ENCODE data around the gene IRAG1.

The IRAG1 gene

DNA sequence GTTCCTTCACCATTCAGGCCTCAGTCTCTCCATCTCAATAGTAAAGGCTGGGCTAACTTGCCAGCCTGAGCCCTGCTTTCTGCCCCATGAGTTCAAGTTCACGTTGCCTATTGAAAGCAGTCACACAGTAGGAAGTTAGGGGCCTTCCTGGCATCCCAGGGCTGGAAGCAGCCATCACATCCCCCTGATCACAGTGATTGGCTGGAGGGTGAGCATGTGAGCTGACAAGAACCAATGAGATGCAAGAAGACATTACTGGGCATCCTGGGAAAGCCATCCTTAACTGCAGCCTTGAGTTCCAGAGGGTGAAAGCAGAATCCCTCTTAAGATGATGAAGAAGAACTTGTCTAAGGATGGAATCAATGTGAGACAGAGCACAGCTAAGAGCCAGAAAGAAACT, 29.1 kb downstream of the IRAG1 start:
- Histone ChIP-seq H3K4me3 (ENCODE audit: insufficient read depth, low read length, poor library complexity, severe bottlenecking) (no peak overlapping the region), H2AFZ (ENCODE audit: low read depth, low read length, severe bottlenecking) (peak overlapping the region; percentile 33), H3K79me2 (ENCODE audit: insufficient read depth, low read length) (no peaks in the 10 kb centered on the region)

DNA sequence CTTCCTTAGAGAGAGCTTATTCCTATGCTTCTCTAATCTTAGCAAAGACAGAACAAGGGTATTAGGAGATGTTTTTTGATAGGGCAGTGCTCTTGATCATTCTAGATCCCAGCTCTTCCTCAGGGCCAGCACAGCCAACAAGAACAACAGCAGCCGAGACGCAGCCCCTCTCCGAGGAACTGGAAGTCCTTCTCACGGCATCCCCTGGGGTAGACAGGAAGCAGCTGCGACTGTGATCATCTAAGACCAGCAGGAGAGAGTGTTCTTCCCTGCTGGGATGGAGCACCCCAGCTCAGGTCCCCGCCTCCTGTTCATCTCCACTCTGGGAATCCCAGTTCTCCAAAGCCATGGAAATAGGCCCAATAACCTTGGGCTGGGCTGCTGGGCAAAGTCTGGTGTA, 29.6 kb downstream of the IRAG1 start:
- Histone ChIP-seq H2AFZ (ENCODE audit: low read depth, low read length, severe bottlenecking) (no peak overlapping the region), H3K36me3 (ENCODE audit: low read length) (no peaks in the 10 kb centered on the region), H3K27ac (ENCODE audit: low read depth, low read length) (no peak overlapping the region), H3F3A (ENCODE audit: insufficient read depth) (no peaks in the 10 kb centered on the region), H3K9me3 (ENCODE audit: insufficient read depth, low read length) (no peaks in the 10 kb centered on the region), H3K4me3 (ENCODE audit: insufficient read depth, low read length, poor library complexity, severe bottlenecking) (no peak overlapping the region), H3K9me2 (replicated peaks; ENCODE audit: insufficient read depth, low read length) (no peaks in the 10 kb centered on the region), H3K79me2 (ENCODE audit: insufficient read depth, low read length) (no peaks in the 10 kb centered on the region), H3K27me3 (ENCODE audit: low read length) (no peaks in the 10 kb centered on the region; the same call in 1 of the 2 replicates), H3K9ac (ENCODE audit: low read length) (no peak overlapping the region), H4K20me1 (ENCODE audit: low read depth, low read length) (no peaks in the 10 kb centered on the region), H3K4me2 (ENCODE audit: low read depth, low read length, poor library complexity, severe bottlenecking) (no peak overlapping the region)
- TF ChIP-seq EZH2phosphoT487 (conservative IDR thresholded peaks at IDR 0.05; ENCODE audit: low read length) (no peak), CTCF (IDR thresholded peaks at IDR 0.05; ENCODE audit: insufficient read depth, low read length, poor library complexity, severe bottlenecking) (no peak)

More for the DNA sequence above, 29.1 kb downstream of the IRAG1 start:
- H3K9me3 ChIP-seq (ENCODE audit: insufficient read depth, low read length) = no peaks in the 10 kb centered on the region
- no peaks in the 10 kb centered on the region for H4K20me1 ChIP-seq (ENCODE audit: low read depth, low read length)
- H3K27me3 ChIP-seq (ENCODE audit: low read length) = no peaks in the 10 kb centered on the region; the same call in 1 of the 2 replicates
- TF ChIP-seq EZH2phosphoT487 (conservative IDR thresholded peaks at IDR 0.05; ENCODE audit: low read length) = no peak
- TF ChIP-seq CTCF (IDR thresholded peaks at IDR 0.05; ENCODE audit: insufficient read depth, low read length, poor library complexity, severe bottlenecking) = no peak
- no peak overlapping the region for H3K4me2 ChIP-seq (ENCODE audit: low read depth, low read length, poor library complexity, severe bottlenecking)
- no peaks in the 10 kb centered on the region for H3K9me2 ChIP-seq (replicated peaks; ENCODE audit: insufficient read depth, low read length)
- no peaks in the 10 kb centered on the region for H3F3A ChIP-seq (ENCODE audit: insufficient read depth)
- H3K36me3 ChIP-seq (ENCODE audit: low read length) = no peaks in the 10 kb centered on the region
- no peak overlapping the region for H3K9ac ChIP-seq (ENCODE audit: low read length)
- no peak overlapping the region for H3K27ac ChIP-seq (ENCODE audit: low read depth, low read length)

DNA sequence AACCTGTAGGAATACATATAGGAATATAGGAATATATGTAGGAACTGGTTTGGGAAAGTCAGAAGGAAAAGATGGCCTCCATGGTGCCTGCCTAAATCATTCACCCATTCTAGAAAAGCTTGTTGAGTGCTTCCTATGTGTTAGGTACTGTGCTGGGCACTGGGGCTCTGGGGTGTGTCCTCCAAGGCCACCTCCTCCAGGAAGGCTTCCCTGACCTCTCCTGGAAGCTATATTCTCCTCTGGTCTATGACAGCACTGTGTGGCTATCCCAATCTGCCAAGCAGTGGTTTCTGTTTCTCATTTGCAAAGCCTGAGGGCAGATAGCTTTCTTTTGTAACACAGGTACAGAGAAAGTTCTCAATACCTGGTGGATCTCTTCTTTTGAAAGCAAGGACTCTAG, 30.2 kb downstream of the IRAG1 start:
- no peaks in the 10 kb centered on the region for H3K9me3 ChIP-seq (ENCODE audit: insufficient read depth, low read length)
- no peaks in the 10 kb centered on the region for H4K20me1 ChIP-seq (ENCODE audit: low read depth, low read length)
- H3K79me2 ChIP-seq (ENCODE audit: insufficient read depth, low read length) = no peaks in the 10 kb centered on the region
- no peaks in the 10 kb centered on the region for H3K9me2 ChIP-seq (replicated peaks; ENCODE audit: insufficient read depth, low read length)
- no peak overlapping the region for H3K27ac ChIP-seq (ENCODE audit: low read depth, low read length)
- no peaks in the 10 kb centered on the region; the same call in 1 of the 2 replicates for H3K27me3 ChIP-seq (ENCODE audit: low read length)
- no peaks in the 10 kb centered on the region for H3K36me3 ChIP-seq (ENCODE audit: low read length)
- no peak for TF ChIP-seq EZH2phosphoT487 (conservative IDR thresholded peaks at IDR 0.05; ENCODE audit: low read length)
- TF ChIP-seq CTCF (IDR thresholded peaks at IDR 0.05; ENCODE audit: insufficient read depth, low read length, poor library complexity, severe bottlenecking) = no peak
- H2AFZ ChIP-seq (ENCODE audit: low read depth, low read length, severe bottlenecking) = no peak overlapping the region
- no peak overlapping the region for H3K9ac ChIP-seq (ENCODE audit: low read length)
- H3K4me3 ChIP-seq (ENCODE audit: insufficient read depth, low read length, poor library complexity, severe bottlenecking) = no peak overlapping the region
- H3F3A ChIP-seq (ENCODE audit: insufficient read depth) = no peaks in the 10 kb centered on the region
- H3K4me2 ChIP-seq (ENCODE audit: low read depth, low read length, poor library complexity, severe bottlenecking) = no peak overlapping the region
